Right lobe of liver (tissue), 4 donors: Measurements from ENCODE around the gene ST6GALNAC6.

Experiments used
- POLR2A ChIP-seq: fragments of 450-650 bp; IDR thresholded peaks from one replicate; pipeline ENCODE4 v1.6.1; 2017; ENCODE audit warnings: antibody characterized with exemption, mild to moderate bottlenecking
- TF ChIP-seq, protein P1 (sequence below), 4 donors: fragments of 200-600 bp in 3 of 4; fragments of 450-650 bp in 1 of 4; IDR thresholded peaks; one replicate each; pipeline versions ENCODE4 v1.5.1 to v1.8.0; 2016 to 2022; ENCODE audit warnings: antibody characterized with exemption in 4 of 4, mild to moderate bottlenecking in 2 of 4
- donor health status: DM: no; HTN: no; CAD: no.
- donor health status: DM: no; HTN: no; CAD: no.
- donor health status: DM: no; HTN: yes; CAD: no.

DNA sequence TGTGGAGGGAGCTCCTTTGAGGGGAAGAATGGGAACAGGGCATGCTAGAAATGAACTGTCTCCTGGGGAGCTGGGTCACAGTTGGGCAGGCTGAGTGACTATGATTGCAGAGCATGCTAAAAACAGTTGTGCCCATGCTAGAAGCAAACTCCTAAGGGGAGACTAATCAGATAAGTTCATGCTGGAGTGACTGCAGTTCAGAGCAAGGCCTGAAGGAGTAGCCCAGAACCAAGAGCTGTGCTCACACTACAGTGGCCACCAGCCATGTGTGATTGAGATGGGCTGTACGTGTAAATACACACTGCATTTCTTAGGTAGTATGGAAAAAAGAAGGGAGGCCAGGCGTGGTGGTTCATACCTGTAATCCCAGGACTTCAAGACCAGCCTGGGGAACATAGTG, 11.6 kb downstream of the ST6GALNAC6 start:
- TF ChIP-seq, protein P1, sequence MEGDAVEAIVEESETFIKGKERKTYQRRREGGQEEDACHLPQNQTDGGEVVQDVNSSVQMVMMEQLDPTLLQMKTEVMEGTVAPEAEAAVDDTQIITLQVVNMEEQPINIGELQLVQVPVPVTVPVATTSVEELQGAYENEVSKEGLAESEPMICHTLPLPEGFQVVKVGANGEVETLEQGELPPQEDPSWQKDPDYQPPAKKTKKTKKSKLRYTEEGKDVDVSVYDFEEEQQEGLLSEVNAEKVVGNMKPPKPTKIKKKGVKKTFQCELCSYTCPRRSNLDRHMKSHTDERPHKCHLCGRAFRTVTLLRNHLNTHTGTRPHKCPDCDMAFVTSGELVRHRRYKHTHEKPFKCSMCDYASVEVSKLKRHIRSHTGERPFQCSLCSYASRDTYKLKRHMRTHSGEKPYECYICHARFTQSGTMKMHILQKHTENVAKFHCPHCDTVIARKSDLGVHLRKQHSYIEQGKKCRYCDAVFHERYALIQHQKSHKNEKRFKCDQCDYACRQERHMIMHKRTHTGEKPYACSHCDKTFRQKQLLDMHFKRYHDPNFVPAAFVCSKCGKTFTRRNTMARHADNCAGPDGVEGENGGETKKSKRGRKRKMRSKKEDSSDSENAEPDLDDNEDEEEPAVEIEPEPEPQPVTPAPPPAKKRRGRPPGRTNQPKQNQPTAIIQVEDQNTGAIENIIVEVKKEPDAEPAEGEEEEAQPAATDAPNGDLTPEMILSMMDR (IDR thresholded peaks at IDR 0.05): no peak
- no peak for TF ChIP-seq POLR2A
